T-helper 2 cell treated with Interferon-gamma antibody and Interleukin-4, amounts not matched to agents 5 μg/mL and 100 μg/mL, for 36 hours (primary cell): Measurements from ENCODE around the gene SETD3.
"Not testable (repeated sequence)": the region's sequence is repeated elsewhere in the genome, so short reads cannot be mapped to it uniquely, and the experiment has no call there.

Source experiments
- DNase-seq: peaks from one replicate; pipeline ENCODE4 v3.0.0; 2021; ENCODE audit warnings: low spot score
- H3K27ac Mint-ChIP-seq: one replicate; pipeline ENCODE4 v1.8.0; 2021; ENCODE audit warnings: mild to moderate bottlenecking, mixed read lengths
- H3K27me3 Mint-ChIP-seq: one replicate; pipeline ENCODE4 v1.8.0; 2021; ENCODE audit warnings: low read depth, mixed read lengths
- H3K36me3 Mint-ChIP-seq: one replicate; pipeline ENCODE4 v1.8.0; 2021; ENCODE audit warnings: low read depth, mixed read lengths
- H3K4me1 Mint-ChIP-seq: one replicate; pipeline ENCODE4 v1.8.0; 2021; ENCODE audit warnings: low read depth, mixed read lengths
- H3K4me3 Mint-ChIP-seq: one replicate; pipeline ENCODE4 v1.8.0; 2022; ENCODE audit warnings: mild to moderate bottlenecking, moderate library complexity, mixed read lengths
- H3K9me3 Mint-ChIP-seq: one replicate; pipeline ENCODE4 v1.8.0; 2021; ENCODE audit warnings: mixed read lengths

Gene SETD3

DNA sequence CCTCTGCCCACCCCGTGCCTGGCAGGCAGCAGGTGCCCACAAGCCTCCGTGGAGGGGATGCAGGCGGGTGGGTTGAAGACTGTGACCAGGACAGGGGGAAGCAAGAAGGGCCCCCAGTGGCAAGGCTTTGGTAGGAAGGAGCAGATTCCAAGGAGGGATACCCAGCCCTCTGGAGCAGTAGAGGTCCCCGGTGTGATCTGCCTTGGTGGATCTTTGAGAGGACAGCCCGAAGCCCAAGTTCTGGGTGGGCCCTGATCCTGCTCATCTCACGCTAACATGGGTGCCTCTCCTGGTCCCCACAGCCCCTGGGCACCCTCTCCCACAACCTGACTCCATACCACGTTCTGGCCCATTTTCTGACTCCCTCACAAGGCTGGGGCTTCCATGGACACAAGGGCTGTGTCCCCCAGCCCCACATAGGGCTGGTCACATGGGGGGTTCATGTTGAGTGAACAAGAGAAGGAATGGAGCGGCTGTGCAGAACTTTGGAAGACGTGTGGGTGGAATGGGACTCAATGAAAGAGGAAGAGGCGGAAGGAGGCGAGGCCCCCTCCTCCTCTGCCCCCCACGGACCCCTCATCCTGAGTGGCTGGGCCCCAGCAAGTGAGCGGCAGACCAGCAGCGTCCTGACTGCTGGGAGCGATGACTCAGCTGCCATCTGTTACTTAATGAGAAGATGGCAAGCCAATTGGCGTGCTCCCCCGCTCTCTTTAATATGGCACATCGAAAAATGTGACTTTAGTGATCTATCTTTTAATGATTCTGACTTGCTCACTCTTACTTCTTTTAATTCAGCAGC, 131.6 kb downstream of the SETD3 start:
- H3K4me1 Mint-ChIP-seq: no peaks in the 10 kb centered on the region
- H3K27me3 Mint-ChIP-seq: no peaks in the 10 kb centered on the region
- no peaks in the 10 kb centered on the region for H3K36me3 Mint-ChIP-seq
- no peak for DNase-seq
- H3K4me3 Mint-ChIP-seq: no peak overlapping the region
- no peaks in the 10 kb centered on the region for H3K9me3 Mint-ChIP-seq
- no peak overlapping the region for H3K27ac Mint-ChIP-seq

- H3K4me1 Mint-ChIP-seq, H3K4me3 Mint-ChIP-seq, DNase-seq, H3K27ac Mint-ChIP-seq, H3K9me3 Mint-ChIP-seq, H3K36me3 Mint-ChIP-seq, H3K27me3 Mint-ChIP-seq: not testable (repeated sequence)
Observed at GRCh38 chr14:99348231-99348630, 132.4 kb downstream of the SETD3 start.
